ENCODE measurements around the gene FBRSL1.

DNA sequence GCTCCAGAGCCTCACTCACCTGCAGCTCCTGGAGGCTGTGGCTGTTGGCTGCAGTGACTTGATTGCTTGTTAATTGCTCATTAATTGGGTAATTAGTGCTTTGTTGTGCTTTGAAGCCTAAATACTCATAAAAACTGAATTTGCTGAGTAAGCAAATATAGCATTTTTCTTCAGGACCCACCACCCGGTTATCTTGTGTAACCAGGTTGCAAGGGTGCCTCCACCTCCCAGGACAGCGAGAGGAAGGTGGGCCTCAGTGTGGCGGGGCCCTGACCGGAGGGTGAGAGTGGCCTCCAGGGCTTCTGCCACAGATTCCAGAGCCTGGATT, 48.7 kb downstream of the FBRSL1 start:
- TF ChIP-seq YY1 (IDR thresholded peaks at IDR 0.05; ENCODE audit: low read depth): no peak
- TF ChIP-seq, protein P1, sequence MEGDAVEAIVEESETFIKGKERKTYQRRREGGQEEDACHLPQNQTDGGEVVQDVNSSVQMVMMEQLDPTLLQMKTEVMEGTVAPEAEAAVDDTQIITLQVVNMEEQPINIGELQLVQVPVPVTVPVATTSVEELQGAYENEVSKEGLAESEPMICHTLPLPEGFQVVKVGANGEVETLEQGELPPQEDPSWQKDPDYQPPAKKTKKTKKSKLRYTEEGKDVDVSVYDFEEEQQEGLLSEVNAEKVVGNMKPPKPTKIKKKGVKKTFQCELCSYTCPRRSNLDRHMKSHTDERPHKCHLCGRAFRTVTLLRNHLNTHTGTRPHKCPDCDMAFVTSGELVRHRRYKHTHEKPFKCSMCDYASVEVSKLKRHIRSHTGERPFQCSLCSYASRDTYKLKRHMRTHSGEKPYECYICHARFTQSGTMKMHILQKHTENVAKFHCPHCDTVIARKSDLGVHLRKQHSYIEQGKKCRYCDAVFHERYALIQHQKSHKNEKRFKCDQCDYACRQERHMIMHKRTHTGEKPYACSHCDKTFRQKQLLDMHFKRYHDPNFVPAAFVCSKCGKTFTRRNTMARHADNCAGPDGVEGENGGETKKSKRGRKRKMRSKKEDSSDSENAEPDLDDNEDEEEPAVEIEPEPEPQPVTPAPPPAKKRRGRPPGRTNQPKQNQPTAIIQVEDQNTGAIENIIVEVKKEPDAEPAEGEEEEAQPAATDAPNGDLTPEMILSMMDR (IDR thresholded peaks at IDR 0.05): no peak
- TF ChIP-seq RFX5 (IDR thresholded peaks at IDR 0.05; ENCODE audit: low read length): no peak
- TF ChIP-seq POLR2AphosphoS5 (IDR thresholded peaks at IDR 0.05; ENCODE audit: low read depth, low read length): no peak
- TF ChIP-seq TEAD4 (IDR thresholded peaks at IDR 0.05; ENCODE audit: borderline replicate concordance, insufficient read depth): no peak
- no peak for TF ChIP-seq CHD2 (IDR thresholded peaks at IDR 0.05; ENCODE audit: low read length, partially characterized antibody)
- TF ChIP-seq, protein P2, sequence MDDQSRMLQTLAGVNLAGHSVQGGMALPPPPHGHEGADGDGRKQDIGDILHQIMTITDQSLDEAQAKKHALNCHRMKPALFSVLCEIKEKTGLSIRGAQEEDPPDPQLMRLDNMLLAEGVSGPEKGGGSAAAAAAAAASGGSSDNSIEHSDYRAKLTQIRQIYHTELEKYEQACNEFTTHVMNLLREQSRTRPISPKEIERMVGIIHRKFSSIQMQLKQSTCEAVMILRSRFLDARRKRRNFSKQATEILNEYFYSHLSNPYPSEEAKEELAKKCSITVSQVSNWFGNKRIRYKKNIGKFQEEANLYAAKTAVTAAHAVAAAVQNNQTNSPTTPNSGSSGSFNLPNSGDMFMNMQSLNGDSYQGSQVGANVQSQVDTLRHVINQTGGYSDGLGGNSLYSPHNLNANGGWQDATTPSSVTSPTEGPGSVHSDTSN (IDR thresholded peaks at IDR 0.05): no peak
- no peak for TF ChIP-seq NRF1 (IDR thresholded peaks at IDR 0.05; ENCODE audit: low read depth, low read length)
- TF ChIP-seq EZH2phosphoT487 (IDR thresholded peaks at IDR 0.05; ENCODE audit: borderline replicate concordance, low read depth): no peak
- TF ChIP-seq GATA2 (CRISPR knock-in tag; IDR thresholded peaks at IDR 0.05): no peak
- no peak for TF ChIP-seq SIN3A (IDR thresholded peaks at IDR 0.05; ENCODE audit: borderline replicate concordance, low read depth, low read length)
- no peak for TF ChIP-seq FOXM1 (IDR thresholded peaks at IDR 0.05; ENCODE audit: low read depth)

Data from SK-N-SH (cell line).